ENCODE measurements around the gene NT5C3A.
"Not testable (repeated sequence)": the region's sequence is repeated elsewhere in the genome, so short reads cannot be mapped to it uniquely, and the experiment has no call there.

Gene NT5C3A

DNA sequence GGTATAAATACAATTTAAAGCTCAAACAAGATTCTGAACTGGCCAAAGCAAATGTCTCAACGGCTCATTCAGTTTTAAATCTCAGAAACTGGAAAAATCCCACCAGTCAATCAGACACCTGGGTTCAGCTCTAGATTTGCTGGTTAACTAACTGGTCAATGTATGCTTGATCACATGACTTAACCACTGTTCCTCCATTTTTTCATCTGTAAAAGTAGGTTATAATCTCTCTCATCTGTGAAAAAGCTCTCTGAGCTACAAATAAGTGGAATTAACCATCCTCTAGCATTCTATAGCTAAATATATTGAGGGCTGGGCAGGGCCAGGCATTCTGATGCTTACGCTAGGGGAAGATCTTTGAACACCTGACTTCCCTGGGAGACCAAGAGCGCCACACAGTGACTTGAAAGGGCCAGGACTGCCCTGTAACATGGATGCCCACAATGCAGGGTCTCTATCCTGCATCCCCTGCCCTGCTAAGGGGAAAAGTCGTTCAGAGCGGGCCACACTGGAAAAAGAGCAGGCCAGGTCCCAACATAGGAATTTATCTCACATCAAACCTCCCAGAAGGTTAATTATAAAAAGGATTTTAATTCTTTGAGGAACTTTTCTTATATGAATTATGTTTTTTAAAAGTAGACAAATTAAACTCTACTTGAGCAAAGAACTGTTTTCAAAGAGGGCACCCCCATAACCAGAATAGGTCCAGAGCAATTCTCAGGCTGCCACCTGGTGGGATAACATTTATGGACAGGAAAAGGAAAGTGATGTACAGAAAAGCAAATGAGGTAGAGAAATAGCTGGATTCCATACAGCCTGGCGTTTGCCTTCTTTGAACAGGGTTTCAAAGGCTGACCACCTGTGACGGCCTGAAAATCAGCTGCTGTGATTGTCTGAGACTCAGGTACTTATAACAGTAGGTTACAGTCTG is 44.8 kb upstream of the NT5C3A start:
- DNase-seq (ENCODE audit: low read depth, low spot score), result no peak
- H3K4me3 ChIP-seq (ENCODE audit: low read depth, low read length), result peak overlapping the region; percentile 75
- TF ChIP-seq CTCF (IDR thresholded peaks at IDR 0.05; ENCODE audit: insufficient read depth, low read length, missing control alignments), result peak; percentile 52
- CTCF ChIA-PET, result interaction anchor here (0.6 to 6.5 kb wide), 54 partner anchors 8 to 825 kb away, joined by 3 to 86 read pairs (median 5); partner anchors contain the start of genes FKBP9 and NT5C3A
- POLR2A ChIA-PET, result interaction anchor here (1.4 kb wide), 1 partner anchor 45 kb away, joined by 4 read pairs; the partner anchor contains the start of gene NT5C3A

DNA sequence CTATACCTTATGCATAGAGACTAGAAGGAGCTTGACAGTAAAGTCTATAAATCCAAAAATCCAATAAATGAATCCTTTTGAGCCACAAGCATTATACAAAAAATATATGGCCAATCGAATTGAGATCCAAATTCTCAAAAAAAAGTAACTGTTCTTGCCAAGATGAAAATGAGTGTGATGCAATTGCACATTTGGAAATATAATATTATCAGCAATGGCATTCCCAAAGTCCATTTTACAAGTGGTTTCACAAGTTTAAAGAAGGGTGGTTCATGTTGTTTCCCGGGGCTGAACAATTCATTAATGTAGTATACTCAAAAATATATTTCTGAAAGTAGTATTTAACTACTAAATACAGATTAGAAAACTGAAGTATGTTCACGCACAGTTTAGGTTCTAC is 39.3 kb upstream of the NT5C3A start:
- ChIA-PET POLR2A (no interaction called here), CTCF (interaction anchor here (0.6 to 6.7 kb wide), 4 partner anchors 7 to 337 kb away, joined by 3 to 80 read pairs (median 4); partner anchors contain the start of gene RP9)
- no peak for DNase-seq (ENCODE audit: low read depth, low spot score)
- TF ChIP-seq CTCF (IDR thresholded peaks at IDR 0.05; ENCODE audit: insufficient read depth, low read length, missing control alignments), result no peak
- H3K4me3 ChIP-seq (ENCODE audit: low read depth, low read length), result no peak overlapping the region

DNA sequence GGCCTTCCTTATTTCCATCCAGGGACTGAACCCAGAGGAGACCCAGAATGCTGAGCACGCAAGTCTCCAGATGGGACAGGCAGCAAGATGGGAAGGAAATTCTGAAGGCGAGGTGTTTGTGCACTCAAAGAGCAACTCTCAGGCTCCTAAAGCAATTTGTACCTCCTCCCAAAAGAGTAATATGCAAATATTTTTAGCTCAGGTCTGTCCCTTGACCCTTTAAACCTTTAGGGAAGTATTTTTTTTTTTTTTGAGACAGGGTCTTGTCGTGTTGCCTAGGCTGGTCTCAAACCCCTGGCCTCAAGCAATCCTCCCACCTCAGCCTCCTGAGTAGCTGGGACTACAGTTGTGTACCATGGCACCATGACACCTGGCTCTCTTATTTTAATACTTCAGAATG is 38.2 kb upstream of the NT5C3A start:
- H3K4me3 ChIP-seq (ENCODE audit: low read depth, low read length), result no peak overlapping the region
- no peak for TF ChIP-seq CTCF (IDR thresholded peaks at IDR 0.05; ENCODE audit: insufficient read depth, low read length, missing control alignments)
- no peak for DNase-seq (ENCODE audit: low read depth, low spot score)
- CTCF ChIA-PET, result interaction anchor here (0.7 to 6.7 kb wide), 5 partner anchors 8 to 499 kb away, joined by 3 to 80 read pairs (median 3); partner anchors contain the start of gene RP9
- POLR2A ChIA-PET, result no interaction called here

DNA sequence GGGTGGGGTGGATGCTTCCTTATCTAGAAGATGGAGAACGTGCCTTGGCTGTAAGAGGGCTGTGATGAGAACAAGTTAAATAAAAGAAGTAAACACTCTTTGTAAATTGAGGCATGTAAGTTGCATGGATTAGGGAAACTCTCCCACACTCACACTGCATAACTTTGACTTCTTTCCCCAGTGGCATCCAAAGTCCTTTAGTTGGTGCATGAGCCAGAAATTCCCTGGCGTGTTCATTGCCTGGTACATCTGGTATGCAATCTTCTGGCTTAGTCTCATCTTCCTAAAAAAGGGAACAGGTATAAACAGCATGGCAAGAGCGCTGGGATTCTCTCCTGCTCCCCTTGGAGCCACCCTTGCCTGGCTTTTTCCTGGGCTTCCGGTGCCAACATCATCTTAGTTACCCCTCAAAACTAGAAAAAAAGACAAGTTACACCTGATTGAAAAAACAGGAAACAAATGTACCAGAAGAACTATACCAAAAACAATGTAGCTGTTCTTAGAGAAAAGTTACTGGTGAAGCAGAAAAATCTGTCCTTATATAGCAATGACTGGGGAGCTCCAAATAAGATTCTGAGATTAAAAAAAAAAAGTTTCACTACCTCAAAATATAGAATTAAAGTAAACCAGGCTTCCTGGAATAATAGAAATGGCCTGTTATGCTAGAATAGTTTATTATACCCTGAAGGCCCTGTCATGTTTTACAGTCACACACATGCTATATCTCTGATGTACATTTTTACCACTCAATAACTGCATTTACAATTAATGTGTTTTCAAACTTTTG is 36.8 kb upstream of the NT5C3A start:
- CTCF ChIA-PET, result interaction anchor here (1.7 to 6.7 kb wide), 2 partner anchors 9 to 253 kb away, joined by 3 to 80 read pairs; partner anchors contain the start of gene RP9
- no peak for DNase-seq (ENCODE audit: low read depth, low spot score)
- H3K4me3 ChIP-seq (ENCODE audit: low read depth, low read length), result no peak overlapping the region
- no peak for TF ChIP-seq CTCF (IDR thresholded peaks at IDR 0.05; ENCODE audit: insufficient read depth, low read length, missing control alignments)
- POLR2A ChIA-PET, result no interaction called here

DNA sequence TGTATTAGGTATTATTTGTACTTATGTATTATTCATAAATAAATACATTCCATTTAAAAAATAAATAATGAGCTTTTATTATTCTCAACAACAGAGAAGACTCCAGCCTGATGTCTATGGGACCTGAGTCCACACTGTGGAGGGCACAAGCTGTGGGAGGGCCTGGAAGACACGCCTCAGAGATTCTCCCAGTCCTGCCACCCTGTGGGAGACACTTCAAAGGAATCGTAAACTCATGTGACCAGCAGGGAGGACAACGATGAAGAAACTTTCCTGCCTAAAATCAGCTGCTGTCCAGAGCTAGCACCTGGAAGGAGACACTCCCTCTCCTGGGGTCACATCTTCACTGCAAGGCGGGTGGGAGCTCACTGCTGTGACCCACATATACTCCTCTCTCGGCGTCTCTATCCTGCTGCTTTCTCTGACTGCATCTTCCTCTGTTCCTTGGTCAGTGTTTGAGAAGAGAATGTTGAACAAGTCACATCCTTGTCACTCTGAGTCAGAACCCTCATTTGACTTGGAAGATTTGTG is 32.2 kb upstream of the NT5C3A start:
- POLR2A ChIA-PET, CTCF ChIA-PET: not testable (repeated sequence)

GRCh38 chr7:33093266-33093665 is 30.7 kb upstream of the NT5C3A start:
- CTCF ChIA-PET, result interaction anchor here (3.3 kb wide), 1 partner anchor 15 kb away, joined by 17 read pairs; the partner anchor contains the start of gene RP9
- POLR2A ChIA-PET, result no interaction called here
- no peak for DNase-seq (ENCODE audit: low read depth, low spot score)
- H3K4me3 ChIP-seq (ENCODE audit: low read depth, low read length), result no peak overlapping the region
- no peak for TF ChIP-seq CTCF (IDR thresholded peaks at IDR 0.05; ENCODE audit: insufficient read depth, low read length, missing control alignments)

More for the DNA sequence above, 32.2 kb upstream of the NT5C3A start:
- H3K4me3 ChIP-seq (ENCODE audit: low read depth, low read length); DNase-seq (ENCODE audit: low read depth, low spot score): not testable (repeated sequence)

All from AG04449 (cell line).